GM19395 (cell line): ENCODE measurements around the gene BEND3.
"Not testable (repeated sequence)": the region's sequence is repeated elsewhere in the genome, so short reads cannot be mapped to it uniquely, and the experiment has no call there.

Experiments used
- ATAC-seq: cut with Tn5 transposase; IDR thresholded peaks from one replicate; pipeline ENCODE4 v1.9.1; 2021; ENCODE audit warnings: mild to moderate bottlenecking, moderate library complexity; ENCODE audit not compliant: unreplicated experiment

The BEND3 gene

DNA sequence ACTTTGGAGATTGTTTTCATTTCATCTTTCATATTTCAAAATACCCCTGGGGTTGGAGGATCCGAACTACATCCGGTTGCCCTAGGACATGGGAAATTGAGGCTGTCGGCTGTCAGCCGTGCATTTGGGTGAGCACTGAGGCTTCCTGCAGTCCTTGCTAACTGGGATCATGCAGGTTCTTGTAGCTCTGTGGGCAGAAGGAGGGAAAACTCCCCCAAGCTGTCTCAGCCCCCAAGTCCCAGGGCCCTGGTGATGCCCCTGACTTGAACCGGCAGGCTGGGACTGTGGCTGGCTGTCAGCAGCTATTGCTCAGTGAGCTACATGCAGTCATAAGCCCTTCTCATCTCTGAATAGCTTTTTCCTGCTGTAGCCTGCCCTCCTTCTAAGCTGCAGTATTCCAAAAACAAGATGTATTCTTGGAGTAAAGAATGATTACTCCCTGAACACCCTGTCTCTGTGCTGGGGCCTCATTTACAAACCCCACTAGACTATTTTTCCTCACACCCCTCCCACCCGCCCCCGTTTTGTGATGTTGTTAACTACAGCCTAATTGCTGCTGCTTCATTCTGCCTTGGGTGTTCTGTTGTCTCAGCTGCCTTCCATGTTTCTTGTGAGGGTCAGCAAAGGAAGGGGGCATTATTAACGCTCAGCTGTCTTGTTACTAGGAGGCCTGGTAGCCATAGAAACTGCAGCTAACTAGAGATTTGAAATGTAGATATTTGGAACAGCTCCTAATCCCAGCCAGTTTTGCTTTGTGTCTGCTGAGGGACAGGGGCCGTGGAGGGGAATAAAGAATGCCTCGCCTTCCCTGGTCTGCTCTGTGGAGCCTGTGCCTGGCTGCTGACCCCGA is 69.3 kb downstream of the BEND3 start:
- no peak for ATAC-seq

DNA sequence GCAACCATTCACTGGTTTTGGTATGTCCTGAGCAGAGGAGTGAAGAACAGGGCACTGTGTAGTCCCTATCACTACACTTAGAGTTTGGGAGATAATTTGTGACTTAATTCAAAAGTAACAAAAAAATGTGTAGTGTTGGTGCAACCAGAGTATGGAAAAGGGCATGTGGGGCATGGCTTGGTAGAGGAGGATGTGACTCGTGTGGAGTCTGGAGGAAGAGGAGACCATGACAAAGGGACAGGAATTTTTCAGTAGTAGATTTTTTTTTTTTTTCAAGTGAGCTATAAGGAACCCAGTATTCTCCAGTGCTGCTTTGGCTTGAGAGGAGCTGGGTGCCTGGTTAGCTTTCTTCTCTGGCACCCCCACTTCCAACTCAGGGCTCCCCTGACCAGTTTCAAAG is 82.2 kb downstream of the BEND3 start:
- no peak for ATAC-seq

DNA sequence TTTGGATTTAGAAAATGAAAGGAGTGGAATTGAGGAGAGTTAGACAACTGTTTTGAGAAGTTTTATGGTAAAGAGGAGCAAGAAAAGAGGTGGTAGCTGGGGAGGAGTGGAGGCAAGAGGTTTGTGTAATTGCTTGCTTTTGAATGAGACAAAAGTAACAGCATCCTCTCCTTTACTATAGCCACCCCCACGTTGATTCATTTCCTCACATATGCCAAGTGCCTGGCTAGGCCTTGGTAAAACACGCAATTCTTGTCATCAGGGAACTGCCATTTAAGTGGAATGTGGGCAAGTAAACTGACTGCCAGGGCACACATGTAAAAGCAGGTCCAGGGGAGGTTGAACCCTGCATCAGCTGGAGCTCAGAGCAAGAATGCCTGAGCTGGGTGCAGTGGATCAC is 83.3 kb downstream of the BEND3 start:
- ATAC-seq, result no peak

DNA sequence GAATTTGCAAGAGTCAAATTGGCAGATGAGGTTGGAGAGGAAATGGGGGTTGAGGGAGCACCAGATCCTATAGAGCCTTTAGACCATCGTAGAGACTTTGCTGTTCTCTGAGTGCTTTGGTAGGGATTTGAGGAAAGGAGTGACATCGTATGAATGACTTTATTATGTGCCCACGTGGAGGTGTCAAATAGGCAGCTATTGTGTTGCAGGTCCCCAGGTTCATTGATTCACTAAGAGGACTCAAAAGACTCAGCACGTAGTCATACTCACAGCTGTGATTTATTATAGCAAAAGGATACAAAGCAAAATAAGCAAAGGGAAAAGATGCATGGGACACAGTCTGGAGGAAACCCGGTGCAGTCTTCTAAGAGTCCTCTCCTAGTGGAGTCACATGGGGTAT is 85.2 kb downstream of the BEND3 start:
- ATAC-seq, result no peak

DNA sequence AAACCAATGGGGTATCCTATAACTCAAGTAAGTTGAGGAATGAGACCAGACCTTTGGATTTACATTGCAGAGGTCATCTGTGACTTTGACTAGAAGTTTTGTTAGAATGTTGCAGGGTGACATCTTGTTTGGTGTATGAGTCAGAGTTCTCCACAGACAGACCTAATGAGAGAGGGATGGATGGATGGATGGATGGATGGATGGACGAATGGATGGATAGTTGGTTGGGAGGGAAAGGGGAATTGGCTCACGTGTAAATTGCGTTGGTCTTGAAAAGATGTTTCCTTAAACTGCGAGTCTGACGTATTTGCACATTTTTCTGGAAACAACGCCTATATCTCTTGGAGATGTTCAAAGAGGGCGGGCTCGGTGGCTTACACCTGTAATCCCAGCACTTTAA is 88.3 kb downstream of the BEND3 start:
- no peak for ATAC-seq

DNA sequence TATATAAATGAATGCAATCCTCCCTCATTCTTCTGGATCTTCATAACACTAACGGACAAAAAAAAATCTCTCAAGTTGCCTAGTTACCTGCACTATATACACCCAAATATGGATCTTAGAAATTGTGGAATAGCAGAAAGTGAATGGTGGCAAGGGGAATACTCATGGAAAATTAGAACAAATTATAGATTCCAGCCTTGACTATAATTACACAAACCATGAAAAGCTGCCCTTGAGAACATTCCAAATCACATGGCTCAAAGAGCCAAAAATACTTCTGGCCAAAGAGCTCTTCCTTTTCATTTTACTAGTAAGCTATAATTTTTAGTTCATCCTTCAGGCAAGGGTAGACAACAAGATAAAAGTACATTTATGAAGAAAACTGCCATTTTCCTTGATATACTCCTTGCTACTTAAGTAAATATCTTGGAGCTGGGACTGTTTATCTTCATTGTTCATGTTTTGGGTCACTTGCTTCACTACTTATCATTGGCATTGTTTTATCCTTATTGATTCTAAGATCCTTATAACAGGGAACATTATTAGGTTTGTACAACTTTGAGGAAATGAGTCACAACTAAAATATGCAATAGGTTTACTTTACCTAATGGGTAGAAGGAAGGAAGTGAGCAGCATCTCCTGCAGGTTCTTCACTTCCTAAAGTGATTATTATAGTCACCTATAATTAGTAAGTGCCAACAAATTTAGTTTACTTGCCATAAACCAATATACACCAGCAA is 93.7 kb downstream of the BEND3 start:
- ATAC-seq, result no peak

DNA sequence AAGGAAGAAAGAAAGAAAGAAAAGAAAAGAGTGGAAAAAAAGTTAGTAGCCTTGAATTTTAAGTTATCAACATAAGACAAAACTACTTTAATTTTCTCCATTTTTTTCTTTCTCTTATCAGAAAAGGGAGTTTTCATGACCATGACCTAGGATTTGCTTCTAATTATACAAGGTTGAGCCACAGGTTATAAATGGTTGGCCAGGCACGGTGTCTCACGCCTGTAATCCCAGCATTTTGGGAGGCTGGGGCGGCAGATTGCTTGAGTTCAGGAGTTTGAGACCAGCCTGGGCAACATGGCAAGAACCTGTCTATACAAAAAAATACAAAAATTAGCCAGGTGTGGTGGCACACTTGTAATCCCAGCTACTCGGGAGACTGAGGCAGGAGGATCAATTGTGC is 95.1 kb downstream of the BEND3 start:
- no peak for ATAC-seq

DNA sequence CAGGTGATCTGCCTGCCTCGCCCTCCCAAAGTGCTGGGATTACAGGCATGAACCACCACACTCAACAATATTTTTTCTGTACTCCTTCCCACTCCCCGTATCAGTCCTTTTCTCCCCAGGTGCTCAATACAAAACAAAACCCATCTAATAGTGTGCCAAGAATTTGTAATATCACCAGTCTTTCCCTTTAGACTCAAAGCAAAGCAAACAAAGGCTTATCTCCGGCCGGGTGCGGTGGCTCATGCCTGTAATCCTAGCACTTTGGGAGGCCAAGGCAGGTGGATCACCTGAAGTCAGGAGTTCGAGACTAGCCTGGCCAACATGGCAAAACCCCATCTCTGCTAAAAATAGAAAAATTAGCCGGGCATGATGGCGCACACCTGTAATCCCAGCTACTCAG is 95.7 kb downstream of the BEND3 start:
- ATAC-seq, result not testable (repeated sequence)

DNA sequence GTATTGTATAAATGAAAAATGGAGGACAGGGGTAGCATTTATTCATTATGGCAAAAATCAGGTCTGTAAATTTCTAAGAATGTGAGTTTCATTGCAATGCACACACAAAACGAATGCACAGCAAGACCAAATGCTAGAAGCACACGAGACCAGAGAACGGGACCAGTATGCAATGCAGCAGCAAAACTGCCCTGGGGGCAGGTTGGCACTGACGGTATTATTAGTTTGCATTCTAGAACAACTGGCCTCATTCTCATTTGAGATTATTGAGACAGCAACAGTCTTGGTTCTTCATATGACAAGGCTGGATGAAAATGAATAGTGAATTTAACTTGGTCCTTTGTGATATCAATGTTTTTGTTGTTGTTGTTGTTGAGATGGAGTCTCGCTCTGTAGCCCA is 96.3 kb downstream of the BEND3 start:
- no peak for ATAC-seq
